Measurements from ENCODE around the gene SPATA1.

DNA sequence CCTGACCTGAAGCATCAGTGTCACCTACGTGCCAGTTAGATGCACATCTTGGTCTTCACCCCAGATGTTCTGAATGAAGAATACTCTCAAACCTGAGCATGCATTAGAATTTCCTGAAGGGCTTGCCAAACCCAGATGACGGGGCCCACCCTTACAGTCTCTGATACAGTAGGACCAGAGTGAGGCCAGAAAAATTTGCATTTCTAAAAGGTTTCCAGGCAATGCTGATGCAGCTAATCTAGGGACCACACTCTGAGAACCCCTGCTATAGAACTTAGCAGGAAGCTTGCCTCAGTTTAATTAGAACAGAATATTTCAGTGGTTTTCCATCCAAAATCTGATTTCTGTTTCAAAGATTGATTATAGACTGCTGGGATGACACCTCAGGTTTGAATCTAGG is 77.9 kb downstream of the SPATA1 start:
- TF ChIP-seq, protein P1, sequence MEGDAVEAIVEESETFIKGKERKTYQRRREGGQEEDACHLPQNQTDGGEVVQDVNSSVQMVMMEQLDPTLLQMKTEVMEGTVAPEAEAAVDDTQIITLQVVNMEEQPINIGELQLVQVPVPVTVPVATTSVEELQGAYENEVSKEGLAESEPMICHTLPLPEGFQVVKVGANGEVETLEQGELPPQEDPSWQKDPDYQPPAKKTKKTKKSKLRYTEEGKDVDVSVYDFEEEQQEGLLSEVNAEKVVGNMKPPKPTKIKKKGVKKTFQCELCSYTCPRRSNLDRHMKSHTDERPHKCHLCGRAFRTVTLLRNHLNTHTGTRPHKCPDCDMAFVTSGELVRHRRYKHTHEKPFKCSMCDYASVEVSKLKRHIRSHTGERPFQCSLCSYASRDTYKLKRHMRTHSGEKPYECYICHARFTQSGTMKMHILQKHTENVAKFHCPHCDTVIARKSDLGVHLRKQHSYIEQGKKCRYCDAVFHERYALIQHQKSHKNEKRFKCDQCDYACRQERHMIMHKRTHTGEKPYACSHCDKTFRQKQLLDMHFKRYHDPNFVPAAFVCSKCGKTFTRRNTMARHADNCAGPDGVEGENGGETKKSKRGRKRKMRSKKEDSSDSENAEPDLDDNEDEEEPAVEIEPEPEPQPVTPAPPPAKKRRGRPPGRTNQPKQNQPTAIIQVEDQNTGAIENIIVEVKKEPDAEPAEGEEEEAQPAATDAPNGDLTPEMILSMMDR (IDR thresholded peaks at IDR 0.05): no peak
- no peak for TF ChIP-seq POLR2A (IDR thresholded peaks at IDR 0.05)

Measured in sigmoid colon (tissue), 3 donors.